Measurements from ENCODE around the gene NFKBIB.
"Not testable (repeated sequence)": the region's sequence is repeated elsewhere in the genome, so short reads cannot be mapped to it uniquely, and the experiment has no call there.

The NFKBIB gene, protein sequence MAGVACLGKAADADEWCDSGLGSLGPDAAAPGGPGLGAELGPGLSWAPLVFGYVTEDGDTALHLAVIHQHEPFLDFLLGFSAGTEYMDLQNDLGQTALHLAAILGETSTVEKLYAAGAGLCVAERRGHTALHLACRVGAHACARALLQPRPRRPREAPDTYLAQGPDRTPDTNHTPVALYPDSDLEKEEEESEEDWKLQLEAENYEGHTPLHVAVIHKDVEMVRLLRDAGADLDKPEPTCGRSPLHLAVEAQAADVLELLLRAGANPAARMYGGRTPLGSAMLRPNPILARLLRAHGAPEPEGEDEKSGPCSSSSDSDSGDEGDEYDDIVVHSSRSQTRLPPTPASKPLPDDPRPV

DNA sequence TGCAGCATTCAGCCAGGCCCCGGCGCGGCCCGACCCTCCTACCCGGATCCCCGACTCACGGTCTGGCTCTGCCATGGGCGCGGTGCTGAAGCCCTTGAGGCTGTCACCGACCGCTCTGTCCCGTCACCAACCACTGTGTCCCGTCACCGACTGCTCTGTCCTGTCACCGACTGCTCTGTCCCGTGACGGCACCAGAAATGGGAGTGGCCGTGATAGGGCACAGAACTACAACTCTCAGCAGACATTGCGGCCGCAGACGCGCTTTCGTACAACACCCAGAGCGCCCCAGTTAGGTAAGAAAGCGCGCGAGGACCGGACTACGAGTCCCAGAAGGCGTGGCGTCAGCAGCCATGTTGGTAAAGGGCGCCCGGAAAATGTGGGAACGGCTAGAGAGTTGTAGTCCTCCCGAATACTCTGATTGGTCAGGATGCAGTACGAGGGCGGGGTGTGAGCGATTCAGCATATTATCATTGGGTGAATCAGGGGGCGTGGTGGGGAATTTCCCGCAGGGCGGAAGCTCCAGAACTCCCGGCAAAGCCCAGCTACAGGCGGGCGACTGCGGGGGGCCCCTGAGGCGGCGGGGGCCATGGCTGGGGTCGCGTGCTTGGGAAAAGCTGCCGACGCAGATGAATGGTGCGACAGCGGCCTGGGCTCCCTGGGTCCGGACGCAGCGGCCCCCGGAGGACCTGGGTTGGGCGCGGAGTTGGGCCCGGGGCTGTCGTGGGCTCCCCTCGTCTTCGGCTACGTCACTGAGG is at the start of gene NFKBIB, which contains the start of gene SIRT2:
TSS of gene NFKBIB (plus strand) at position 523 of the 755 bp plus-strand sequence. CDS start at position 587, 64 bp downstream.
TSS of gene SIRT2 (minus strand) at position 172 of the 755 bp plus-strand sequence. CDS start at position 75, 97 bp downstream.
- DNase-seq: peak; percentile 100

DNA sequence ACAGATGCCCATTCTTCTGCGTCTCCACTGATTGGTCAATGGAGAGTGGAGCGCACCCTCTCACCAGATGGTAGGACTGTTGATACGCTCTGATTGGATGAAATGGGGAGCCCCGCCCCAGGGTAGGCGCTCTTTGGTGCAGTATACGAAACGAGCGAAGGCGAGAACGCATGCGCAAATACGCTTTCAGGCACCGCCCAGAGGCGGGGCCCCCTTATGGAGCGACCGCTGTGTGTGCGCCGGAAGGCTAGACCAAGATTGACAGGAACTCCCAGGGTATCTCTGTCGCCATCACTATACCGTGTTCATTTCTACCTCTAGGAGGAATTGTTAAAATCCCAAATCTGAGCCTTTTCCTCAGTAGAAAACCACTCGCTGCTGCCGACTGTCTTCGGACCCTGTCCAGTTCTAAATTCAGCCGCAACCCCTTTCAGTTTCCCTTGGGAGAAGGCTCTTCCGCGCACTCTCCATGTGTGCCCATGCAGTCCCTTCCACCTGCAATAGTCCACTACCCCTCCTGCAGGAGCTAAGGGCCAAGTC is 49.3 kb upstream of the NFKBIB start:
- peak; percentile 100 for DNase-seq

DNA sequence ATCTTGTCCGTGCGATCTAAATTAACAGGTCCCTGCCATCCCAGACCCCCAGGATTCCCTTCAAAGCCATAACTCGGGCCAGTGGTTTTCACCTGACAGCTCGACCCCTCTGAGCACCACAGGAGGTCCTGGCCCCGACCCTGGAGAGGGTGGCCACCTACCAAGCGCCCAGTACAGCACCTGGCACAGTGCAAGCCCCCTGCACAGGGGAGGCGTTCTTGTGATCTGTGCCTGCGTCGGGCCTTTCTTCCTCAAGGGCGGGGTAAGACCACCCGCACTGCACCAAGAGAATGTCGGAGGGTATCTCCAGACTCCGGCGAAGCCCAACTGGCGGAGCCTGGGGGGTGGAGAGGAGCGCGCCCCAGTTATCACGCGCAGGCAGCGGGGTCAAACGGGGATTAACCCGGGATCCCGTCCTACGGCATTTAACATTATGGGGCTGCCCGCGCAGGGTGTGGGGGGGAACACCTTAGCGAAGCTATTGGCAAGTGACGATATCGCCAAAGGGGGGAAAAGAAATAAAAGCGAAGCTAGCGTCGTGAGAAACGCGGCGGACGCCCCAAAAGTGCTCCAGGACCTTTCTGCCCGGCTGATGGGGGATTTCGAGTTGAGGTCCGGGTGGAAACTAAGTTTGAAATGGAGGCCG is 48.7 kb upstream of the NFKBIB start:
- DNase-seq: peak; percentile 44

DNA sequence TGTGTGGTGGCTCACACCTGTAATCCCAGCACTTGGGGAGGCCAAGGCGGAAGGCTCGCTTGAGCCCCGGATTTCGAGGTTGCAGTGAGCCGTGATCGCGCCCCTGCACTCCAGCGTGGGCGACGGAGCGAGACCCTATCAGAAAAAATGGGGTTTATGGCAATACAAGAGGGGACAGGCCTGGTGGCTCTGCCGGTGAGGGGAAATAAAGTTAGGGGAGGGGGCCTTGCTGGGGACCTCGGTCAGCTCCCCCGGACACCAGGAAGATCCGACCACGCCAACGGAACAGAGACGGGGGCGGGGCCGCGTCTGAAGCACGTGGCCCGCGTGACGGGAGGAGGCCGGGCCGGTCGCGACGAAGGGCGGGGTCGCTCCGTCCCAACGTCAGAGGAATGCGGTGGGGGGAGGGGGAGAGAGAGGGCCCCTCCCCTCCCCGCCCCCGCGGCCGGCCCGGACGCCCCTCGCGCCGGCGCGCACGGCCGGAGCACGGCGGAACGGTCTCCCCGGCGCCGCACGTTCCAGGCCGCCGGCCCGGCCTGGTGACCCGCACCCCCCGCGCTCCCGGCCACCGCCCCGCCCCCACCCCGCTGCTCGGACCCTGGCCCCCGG is 48.0 kb upstream of the NFKBIB start:
- peak; percentile 91 for DNase-seq

DNA sequence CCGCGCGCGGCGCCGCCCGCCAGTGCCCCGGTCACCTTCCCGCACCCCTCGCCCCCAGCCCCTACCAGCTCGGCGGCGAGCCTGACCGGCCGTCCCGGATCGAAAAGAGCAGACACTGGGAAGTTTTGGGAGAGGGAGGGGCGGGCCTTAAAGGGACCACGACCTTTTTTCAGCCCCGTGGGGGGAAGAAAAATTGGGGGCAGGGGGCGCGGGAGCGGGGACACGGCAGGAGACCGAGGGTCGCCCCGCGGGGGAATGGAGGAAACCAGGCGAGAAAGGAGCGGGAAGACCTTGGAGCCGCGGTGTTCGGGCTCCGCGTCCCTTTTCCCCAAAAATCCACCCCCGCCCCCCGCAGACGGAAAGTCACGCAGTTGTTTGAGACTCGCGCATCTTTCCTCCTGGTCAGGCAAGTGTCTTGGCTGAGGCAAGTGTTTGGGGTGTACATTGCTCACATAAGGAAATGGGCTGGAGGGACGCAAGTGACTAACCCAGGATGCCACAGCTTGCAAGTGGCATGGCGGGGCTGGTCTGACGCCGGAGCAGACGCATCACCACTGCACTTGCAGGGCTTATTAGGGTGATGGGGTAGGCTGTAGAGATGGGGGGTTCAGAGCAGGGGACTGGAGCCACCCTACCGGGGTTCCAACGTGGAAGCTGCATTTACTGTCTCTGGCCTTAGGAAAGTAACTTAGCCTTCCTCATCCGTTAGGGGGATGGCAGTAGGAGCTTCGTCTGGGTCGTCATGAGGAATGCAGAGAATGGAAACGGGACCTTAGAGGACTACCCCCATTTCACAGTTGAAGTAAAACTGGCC is 47.3 kb upstream of the NFKBIB start:
- peak; percentile 79 for DNase-seq

DNA sequence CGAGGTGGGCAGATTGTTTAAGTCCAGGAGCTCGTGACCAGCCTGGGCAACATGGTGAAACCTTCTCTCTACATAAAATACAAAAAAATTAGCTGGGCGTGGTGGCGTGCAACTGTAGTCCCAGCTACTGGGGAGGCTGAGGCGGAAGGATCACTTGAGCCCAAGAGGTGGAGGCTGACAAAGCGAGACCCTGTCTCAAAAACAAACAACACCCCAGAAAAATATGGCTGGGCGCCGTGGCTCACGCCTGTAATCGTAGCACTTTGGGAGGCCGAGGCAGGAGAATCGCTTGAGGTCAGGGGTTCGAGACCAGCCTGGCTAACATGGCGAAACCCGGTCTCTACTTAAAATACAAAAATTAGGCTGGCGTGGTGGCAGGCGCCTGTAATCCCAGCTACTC is 46.6 kb upstream of the NFKBIB start:
- no peak for DNase-seq

DNA sequence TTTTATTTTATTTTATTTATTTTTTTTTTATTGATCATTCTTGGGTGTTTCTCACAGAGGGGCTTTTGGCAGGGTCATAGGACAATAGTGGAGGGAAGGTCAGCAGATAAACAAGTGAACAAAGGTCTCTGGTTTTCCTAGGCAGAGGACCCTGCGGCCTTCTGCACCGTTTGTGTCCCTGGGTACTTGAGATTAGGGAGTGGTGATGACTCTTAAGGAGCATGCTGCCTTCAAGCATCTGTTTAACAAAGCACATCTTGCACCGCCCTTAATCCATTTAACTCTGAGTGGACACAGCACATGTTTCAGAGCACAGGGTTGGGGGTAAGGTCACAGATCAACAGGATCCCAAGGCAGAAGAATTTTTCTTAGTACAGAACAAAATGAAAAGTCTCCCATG is 44.8 kb upstream of the NFKBIB start:
- not testable (repeated sequence) for DNase-seq

DNA sequence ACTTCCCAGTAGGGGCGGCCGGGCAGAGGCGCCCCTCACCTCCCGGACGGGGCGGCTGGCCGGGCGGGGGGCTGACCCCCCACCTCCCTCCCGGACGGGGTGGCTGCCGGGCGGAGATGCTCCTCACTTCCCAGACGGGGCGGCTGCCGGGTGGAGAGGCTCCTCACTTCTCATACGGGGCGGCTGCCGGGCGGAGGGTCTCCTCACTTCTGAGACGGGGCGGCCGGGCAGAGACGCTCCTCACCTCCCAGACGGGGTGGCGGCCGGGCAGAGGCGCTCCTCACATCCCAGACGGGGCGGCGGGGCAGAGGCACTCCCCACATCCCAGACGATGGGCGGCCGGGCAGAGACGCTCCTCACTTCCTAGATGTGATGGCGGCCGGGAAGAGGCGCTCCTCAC is 44.0 kb upstream of the NFKBIB start:
- not testable (repeated sequence) for DNase-seq

DNA sequence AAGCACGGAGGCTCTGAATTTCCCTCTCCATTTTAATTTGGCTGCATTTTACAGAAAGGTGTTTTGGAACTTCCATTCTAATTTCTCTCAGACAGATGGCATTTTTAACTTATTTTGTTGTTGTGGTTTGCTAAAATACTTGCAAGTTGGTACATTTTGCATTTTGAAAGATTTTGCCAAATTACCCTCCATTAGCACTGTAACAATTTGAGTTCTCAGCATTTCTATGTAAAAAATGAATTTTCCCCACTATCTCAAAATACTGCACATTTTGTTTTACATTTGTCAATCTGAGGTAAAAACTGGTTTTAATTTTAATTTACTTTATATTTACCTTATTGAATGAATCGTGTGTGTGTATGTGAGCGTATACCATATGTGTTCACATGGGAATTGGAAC is 43.0 kb upstream of the NFKBIB start:
- DNase-seq: no peak

DNA sequence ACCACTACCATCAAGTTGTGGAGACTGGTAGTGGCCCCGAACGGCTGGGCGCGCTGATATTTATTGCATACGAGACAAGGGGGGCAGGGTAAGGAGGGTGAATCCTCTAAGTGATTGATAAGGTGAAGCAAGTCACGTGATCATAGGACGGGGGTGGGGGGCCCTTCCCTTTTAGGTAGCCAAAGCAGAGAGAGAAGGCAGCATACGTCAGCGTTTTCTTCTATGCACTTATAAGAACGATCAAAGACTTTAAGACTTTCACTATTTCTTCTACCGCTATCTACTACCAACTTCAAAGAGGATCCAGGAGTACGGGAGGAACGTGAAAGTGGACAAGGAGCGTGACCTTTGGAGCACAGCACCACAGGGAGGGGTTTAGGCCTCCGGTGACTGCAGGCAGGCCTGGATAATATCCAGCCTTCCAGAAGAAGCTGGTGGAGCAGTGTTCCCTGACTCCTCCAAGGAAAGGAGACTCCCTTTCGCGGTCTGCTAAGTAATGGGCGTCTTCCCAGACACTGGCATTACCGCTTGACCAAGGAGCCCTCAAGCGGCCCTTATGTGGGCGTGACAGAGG is 40.1 kb upstream of the NFKBIB start:
- DNase-seq: not testable (repeated sequence)

DNA sequence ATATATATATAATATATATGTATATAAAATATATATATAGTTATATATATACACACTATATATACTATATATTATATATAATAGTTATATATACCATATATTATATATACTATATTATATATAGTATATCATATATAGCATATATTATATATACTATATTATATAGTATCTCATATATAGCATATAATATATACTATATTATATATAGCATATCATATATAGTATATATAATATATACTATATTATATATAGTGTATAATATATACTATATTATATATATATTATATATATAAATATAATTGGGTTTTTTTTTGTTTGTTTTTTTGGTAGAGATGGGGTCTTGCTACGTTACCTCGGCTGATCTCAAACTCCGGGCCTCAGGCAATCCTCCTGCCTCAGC is 38.4 kb upstream of the NFKBIB start:
- DNase-seq: no peak

DNA sequence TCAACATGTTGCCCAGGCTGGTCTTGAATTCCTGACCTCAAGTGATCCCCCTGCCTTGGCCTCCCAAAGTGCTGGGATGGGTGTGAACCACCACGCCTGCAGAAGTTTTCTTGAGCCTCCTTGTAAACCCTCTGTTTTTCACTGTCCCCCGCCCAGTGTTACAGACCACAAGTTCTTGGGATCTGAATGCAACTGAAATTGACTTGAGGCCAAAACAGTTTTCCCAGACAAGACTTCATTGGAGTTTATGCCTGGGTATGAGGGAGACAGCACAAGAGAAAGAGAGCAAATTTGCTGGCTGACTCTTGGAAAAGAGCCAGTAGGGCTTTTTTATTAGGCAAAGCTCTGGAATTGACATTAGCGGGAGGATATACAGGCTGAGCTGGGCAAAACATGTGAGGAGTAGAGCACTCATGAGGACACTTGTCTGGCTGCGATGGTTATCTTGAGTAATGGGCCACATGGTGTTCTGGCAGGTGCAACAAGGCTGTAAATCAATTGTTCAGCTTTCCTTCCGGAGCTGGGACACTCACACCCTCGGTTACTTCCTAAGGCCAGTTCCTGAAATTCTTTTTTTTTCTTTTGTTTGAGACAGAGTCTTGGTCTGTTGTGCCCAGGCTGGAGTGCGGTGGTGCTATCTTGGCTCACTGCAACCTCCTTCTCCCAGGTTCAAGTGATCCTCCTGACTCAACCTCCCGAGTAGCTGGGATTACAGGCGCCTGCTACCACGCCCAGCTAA is 37.3 kb upstream of the NFKBIB start:
- DNase-seq: no peak

DNA sequence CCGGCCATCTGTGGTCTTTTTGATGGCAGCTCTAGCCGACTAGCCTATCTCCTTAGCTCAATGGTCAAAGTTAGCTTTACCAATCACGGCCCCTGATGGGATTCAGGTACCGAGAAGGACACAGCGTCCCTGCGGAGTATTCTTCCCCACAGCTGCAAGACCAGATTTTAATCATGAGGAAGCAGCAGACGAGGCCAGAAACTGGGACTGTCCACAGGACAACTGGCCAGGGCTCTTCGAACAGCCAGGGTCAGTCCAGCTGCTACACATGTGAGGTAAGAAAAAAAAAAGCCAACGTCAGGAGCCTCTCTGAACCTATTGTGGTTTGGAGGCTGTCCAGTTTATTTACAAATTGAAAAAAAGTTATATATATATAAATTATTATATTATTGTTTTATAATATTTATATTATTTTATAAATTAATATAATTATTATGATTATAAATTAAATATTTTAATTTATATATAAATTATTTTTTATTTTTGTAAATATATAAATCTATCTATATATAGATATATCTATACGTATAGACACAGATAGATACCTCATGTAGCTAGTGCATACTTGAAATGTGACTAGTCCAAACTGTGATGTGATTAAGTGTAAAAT is 32.5 kb upstream of the NFKBIB start:
- DNase-seq: no peak

DNA sequence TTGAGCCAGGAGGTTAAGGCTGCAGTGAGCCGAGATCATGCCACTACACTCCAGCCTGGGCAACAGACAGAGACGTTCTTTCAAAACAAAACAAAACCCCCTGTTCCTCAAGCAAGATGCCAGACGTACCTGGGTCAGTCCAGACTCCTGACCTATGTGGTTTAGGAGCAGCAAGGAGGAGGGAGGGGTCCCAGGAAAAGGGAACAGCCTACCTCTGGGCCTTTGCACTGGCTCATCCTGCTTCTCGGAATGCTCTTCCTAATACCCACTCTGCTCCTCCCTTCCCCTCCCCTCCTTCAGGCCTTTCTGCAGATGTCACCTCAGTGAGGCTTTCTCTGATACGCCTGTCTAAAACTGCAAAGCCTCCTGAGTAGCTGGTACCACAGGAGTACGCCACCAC is 31.2 kb upstream of the NFKBIB start:
- DNase-seq: no peak

DNA sequence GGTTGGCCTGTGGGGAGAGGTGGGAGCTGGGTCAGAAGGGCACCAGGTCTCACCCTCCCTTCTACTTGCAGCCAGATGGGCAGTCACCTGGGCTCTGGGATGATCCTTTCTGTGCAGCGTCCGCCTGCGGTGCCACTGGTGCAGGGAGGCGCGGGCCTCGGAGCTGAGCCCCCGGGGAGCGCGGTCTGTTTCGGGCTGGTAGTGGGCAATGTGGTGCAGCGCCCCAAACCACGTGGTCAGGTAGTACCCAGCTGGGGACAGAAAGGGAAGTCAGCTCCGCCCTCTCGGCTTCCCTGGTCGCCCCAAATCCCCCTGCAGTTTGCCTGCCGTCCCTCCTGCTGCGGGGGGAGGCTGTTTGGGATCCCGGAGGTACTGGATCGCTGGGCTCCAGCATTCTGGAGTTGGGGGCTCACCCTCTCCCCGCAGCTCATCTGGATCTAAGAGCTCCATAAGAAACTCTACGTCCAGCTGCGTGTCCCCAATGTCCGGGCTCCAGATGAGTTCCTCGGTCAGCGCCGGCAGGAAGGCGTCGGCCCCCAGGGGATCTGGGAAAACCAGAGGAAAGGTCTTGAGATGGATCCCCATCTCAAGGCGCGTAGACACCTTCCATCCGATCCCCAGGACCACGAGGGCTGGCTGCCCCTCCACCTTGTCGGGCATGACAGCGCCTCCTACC is 30.5 kb upstream of the NFKBIB start:
- peak; percentile 53 for DNase-seq

DNA sequence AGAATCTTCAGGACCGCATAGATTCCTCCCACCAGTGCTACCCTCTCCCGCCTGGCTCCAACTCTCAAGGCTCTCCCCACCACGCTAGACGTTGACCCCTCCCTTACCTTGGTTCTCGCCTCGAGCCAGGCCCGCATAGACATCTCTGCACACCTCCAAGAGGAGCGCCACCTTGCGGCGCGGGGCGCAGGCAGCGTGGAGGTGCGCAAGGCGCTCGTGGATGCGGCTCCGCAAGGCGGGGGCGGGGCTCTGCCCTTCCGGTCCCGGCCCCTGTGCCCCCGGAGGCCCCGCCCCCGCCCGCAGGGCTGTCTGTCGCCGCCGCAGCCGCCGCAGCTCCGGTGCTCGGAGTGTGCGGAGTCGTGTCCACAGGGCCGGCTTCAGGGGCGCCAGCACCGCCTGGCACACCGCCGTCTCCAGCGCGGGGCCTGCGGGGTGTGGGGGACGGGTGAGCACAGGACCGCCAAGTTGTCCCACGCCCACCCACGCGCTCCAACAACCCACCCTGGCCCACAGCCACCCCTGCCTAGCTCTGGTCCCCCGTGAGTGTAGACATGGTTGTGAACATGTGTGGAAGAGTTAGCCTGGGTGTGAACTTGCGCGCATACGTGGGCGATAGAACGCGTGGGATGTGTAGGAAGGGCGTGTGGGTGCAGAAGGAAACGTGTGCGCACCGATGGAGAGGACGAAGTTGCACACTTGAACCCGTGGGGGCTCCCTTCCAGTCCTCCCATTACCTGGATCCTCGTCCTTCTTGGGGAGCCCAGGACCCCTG is 29.7 kb upstream of the NFKBIB start:
- peak; percentile 95 for DNase-seq

DNA sequence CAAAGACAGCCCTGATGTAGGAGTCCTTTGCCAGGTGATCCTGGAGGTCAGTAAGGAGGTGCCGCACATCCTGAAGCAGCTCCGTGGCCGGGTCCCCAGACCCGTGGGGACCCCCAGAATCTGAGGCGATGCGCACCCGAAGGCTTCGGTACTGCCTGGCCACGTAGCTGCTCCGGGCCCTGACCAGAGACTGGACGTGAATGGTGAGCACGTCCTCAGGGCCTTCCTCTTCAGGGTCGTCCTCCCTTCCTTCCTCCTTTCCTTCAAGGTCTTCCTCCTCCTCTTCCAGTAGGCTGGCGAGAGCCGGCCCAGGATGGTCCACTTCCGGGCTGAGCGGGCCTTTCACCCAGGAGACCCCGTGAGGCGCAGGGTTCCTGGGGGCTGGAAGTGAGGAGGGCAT is 29.2 kb upstream of the NFKBIB start:
- no peak for DNase-seq

DNA sequence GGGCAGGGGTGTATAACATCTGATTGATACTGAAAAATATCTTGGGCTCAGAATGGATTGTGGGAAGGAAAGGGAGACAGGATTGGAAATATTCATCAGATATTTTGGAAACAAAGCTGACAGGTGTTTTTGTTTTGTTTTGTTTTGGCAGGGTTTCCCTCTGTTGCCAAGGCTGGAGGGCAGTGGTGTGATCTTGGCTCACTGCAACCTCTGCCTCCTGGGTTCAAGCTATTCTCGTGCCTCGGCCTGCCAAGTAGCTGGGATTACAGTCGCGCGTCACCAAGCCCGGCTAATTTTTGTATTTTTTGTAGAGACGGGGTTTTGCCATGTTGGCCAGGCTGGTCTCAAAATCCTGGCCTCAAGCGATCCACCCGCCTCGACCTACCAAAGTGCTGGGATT is 26.4 kb upstream of the NFKBIB start:
- DNase-seq: not testable (repeated sequence)
